Endothelial cell (in vitro differentiated cells): ENCODE data around the gene UBE2E1. TPM values are rescaled to one million over a fixed set of nuclear protein-coding genes. Genes with fewer than 3 reads are reported as not detected.

ENCODE experiments used
- DNase-seq: peaks from one replicate; pipeline ENCODE4 v3.0.0; 2021; ENCODE audit warnings: low spot score
- H3K27ac Mint-ChIP-seq: one replicate; pipeline ENCODE4 v1.8.0; 2021; ENCODE audit warnings: mixed read lengths, inconsistent platforms; ENCODE audit not compliant: unreplicated experiment
- H3K27me3 Mint-ChIP-seq: one replicate; pipeline ENCODE4 v1.8.0; 2021; ENCODE audit warnings: mild to moderate bottlenecking, moderate library complexity, mixed read lengths, inconsistent platforms; ENCODE audit not compliant: unreplicated experiment
- H3K36me3 Mint-ChIP-seq: one replicate; pipeline ENCODE4 v1.8.0; 2021; ENCODE audit warnings: mild to moderate bottlenecking, low read depth, mixed read lengths, inconsistent platforms; ENCODE audit not compliant: unreplicated experiment
- H3K4me1 Mint-ChIP-seq: one replicate; pipeline ENCODE4 v1.8.0; 2021; ENCODE audit warnings: mild to moderate bottlenecking, mixed read lengths, inconsistent platforms; ENCODE audit not compliant: unreplicated experiment
- H3K4me3 Mint-ChIP-seq: one replicate; pipeline ENCODE4 v1.8.0; 2021; ENCODE audit warnings: mild to moderate bottlenecking, mixed read lengths, inconsistent platforms; ENCODE audit not compliant: unreplicated experiment
- H3K9me3 Mint-ChIP-seq: one replicate; pipeline ENCODE4 v1.8.0; 2021; ENCODE audit warnings: mixed read lengths, inconsistent platforms; ENCODE audit not compliant: unreplicated experiment
- CTCF ChIP-seq: fragments of 200-600 bp; sonication (generic); IDR thresholded peaks from one replicate; pipeline ENCODE4 v1.5.0; 2021; ENCODE audit warnings: antibody characterized with exemption; ENCODE audit not compliant: unreplicated experiment
- total RNA-seq: library from RNA; stranded (reverse); fragmentation: NEBNext Ultra II Directional; extraction: Animal tissue kit (Norgen Biotek cat#: 25700); gene quantifications from one replicate; pipeline ENCODE4 v1.2.1, GENCODE V29; 2021; ENCODE audit not compliant: unreplicated experiment

UBE2E1 gene
- total RNA-seq, 1 donor from 2014 or later: 129 TPM

- Mint-ChIP-seq H3K36me3 (peaks cover 12% of the 10 kb centered on the region), H3K27me3 (peaks cover 2% of the 10 kb centered on the region), H3K4me1 (peaks cover 9% of the 10 kb centered on the region), H3K9me3 (no peaks in the 10 kb centered on the region), H3K27ac (no peak overlapping the region), H3K4me3 (no peak overlapping the region)
- no peak for DNase-seq
- TF ChIP-seq CTCF: no peak
Observed at GRCh38 chr3:23889950-23890349, 84.2 kb downstream of the UBE2E1 start.

- peaks cover 9% of the 10 kb centered on the region for H3K4me1 Mint-ChIP-seq
- H3K27ac Mint-ChIP-seq: peak overlapping the region; percentile 49
- TF ChIP-seq CTCF: no peak
- peaks cover 45% of the 10 kb centered on the region for H3K36me3 Mint-ChIP-seq
- no peak for DNase-seq
- H3K27me3 Mint-ChIP-seq: no peaks in the 10 kb centered on the region
- H3K4me3 Mint-ChIP-seq: peak overlapping the region; percentile 24
- peaks cover 3% of the 10 kb centered on the region for H3K9me3 Mint-ChIP-seq
Observed at GRCh38 chr3:23894254-23895061, 88.7 kb downstream of the UBE2E1 start.

GRCh38 chr3:23895181-23895580 is 89.4 kb downstream of the UBE2E1 start:
- no peak for DNase-seq
- Mint-ChIP-seq H3K36me3 (peaks cover 46% of the 10 kb centered on the region), H3K4me3 (peak overlapping the region; percentile 39), H3K9me3 (peaks cover 3% of the 10 kb centered on the region), H3K27ac (no peak overlapping the region), H3K4me1 (peaks cover 9% of the 10 kb centered on the region), H3K27me3 (no peaks in the 10 kb centered on the region)
- TF ChIP-seq CTCF: no peak

GRCh38 chr3:23900744-23901143 is 95.0 kb downstream of the UBE2E1 start:
- Mint-ChIP-seq H3K27me3 (no peaks in the 10 kb centered on the region), H3K4me1 (no peaks in the 10 kb centered on the region), H3K36me3 (peaks cover 37% of the 10 kb centered on the region), H3K27ac (no peak overlapping the region), H3K9me3 (peaks cover 3% of the 10 kb centered on the region), H3K4me3 (no peak overlapping the region)
- no peak for DNase-seq
- no peak for TF ChIP-seq CTCF

GRCh38 chr3:23904545-23904944 is 98.8 kb downstream of the UBE2E1 start:
- H3K36me3 Mint-ChIP-seq: peaks cover 11% of the 10 kb centered on the region
- DNase-seq: no peak
- H3K9me3 Mint-ChIP-seq: no peaks in the 10 kb centered on the region
- no peak for TF ChIP-seq CTCF
- no peak overlapping the region for H3K4me3 Mint-ChIP-seq
- peaks cover 4% of the 10 kb centered on the region for H3K4me1 Mint-ChIP-seq
- H3K27me3 Mint-ChIP-seq: no peaks in the 10 kb centered on the region
- H3K27ac Mint-ChIP-seq: no peak overlapping the region
